Measurements from ENCODE around the gene ARL4D.

The ARL4D gene
- 3.0 to 5.0 (median 5.0) reads per million in 3 donors for total RNA-seq

- H3K27ac ChIP-seq (ENCODE audit: insufficient read depth, low read length, poor library complexity, severe bottlenecking), result peak within 1 kb of the TSS; percentile 45
- H3K27me3 ChIP-seq (replicated peaks; ENCODE audit: control insufficient read depth, insufficient read depth, low read length, poor library complexity, severe bottlenecking), result no peaks in the 10 kb centered on the region
- peak within 1 kb of the TSS; percentile 68 for H3K4me3 ChIP-seq (ENCODE audit: insufficient read depth, low read depth, low read length, poor library complexity, severe bottlenecking)
- H3K9me3 ChIP-seq (ENCODE audit: control insufficient read depth, low read length), result no peaks in the 10 kb centered on the region
- H3K4me1 ChIP-seq (ENCODE audit: control insufficient read depth, insufficient read depth, low read length, poor library complexity, severe bottlenecking), result peaks cover 7% of the 10 kb centered on the region
- peak; percentile 71 to 84 (median 76) for DNase-seq
- no peaks in the 10 kb centered on the region for H3K36me3 ChIP-seq (ENCODE audit: control insufficient read depth, insufficient read depth, low read length)
These were observed at the start of gene ARL4D for GRCh38 chr17:43398724-43399595. Gene ARL4D (plus strand): TSS chr17:43398993. CDS start chr17:43399733, 740 bp downstream.

GRCh38 chr17:43349142-43349541 is 49.7 kb upstream of the ARL4D start:
- Histone ChIP-seq H3K27me3 (replicated peaks; ENCODE audit: control insufficient read depth, insufficient read depth, low read length, poor library complexity, severe bottlenecking) (no peaks in the 10 kb centered on the region), H3K9me3 (ENCODE audit: control insufficient read depth, low read length) (peaks cover 19% of the 10 kb centered on the region)

DNA sequence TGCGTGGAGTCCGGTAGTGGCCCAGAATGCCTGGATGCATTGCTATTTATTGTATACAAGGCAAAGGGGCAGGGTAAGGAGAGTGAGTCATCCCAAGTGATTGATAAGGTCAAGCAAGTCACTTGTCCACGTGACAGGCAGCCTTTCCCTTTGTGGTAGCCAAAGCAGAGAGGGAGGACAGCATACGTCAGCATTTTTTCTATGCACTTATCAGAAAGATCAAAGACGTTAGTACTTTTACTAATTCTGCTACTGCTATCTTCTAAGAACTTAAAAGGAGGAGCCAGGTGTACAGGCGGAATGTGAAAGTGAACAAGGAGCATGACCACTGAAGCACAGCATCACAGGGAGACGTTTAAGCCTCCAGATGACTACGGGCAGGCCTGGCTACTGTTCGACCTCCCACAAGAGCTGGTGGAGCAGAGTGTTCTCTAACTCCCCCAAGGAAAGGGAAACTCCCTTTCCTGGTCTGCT is 47.9 kb upstream of the ARL4D start:
- Histone ChIP-seq H3K36me3 (ENCODE audit: control insufficient read depth, insufficient read depth, low read length) (no peaks in the 10 kb centered on the region), H3K4me3 (ENCODE audit: insufficient read depth, low read depth, low read length, poor library complexity, severe bottlenecking) (no peak overlapping the region), H3K27me3 (replicated peaks; ENCODE audit: control insufficient read depth, insufficient read depth, low read length, poor library complexity, severe bottlenecking) (no peaks in the 10 kb centered on the region), H3K9me3 (ENCODE audit: control insufficient read depth, low read length) (peaks cover 19% of the 10 kb centered on the region), H3K27ac (ENCODE audit: insufficient read depth, low read length, poor library complexity, severe bottlenecking) (no peak overlapping the region), H3K4me1 (ENCODE audit: control insufficient read depth, insufficient read depth, low read length, poor library complexity, severe bottlenecking) (no peaks in the 10 kb centered on the region)
- DNase-seq, result no peak

More at GRCh38 chr17:43349142-43349541, 49.7 kb upstream of the ARL4D start:
- Histone ChIP-seq H3K4me3 (ENCODE audit: insufficient read depth, low read depth, low read length, poor library complexity, severe bottlenecking) (no peak overlapping the region), H3K27ac (ENCODE audit: insufficient read depth, low read length, poor library complexity, severe bottlenecking) (no peak overlapping the region), H3K4me1 (ENCODE audit: control insufficient read depth, insufficient read depth, low read length, poor library complexity, severe bottlenecking) (no peaks in the 10 kb centered on the region), H3K36me3 (ENCODE audit: control insufficient read depth, insufficient read depth, low read length) (no peaks in the 10 kb centered on the region)
- DNase-seq, result no peak

GRCh38 chr17:43351691-43352090 is 47.1 kb upstream of the ARL4D start:
- no peak for DNase-seq

DNA sequence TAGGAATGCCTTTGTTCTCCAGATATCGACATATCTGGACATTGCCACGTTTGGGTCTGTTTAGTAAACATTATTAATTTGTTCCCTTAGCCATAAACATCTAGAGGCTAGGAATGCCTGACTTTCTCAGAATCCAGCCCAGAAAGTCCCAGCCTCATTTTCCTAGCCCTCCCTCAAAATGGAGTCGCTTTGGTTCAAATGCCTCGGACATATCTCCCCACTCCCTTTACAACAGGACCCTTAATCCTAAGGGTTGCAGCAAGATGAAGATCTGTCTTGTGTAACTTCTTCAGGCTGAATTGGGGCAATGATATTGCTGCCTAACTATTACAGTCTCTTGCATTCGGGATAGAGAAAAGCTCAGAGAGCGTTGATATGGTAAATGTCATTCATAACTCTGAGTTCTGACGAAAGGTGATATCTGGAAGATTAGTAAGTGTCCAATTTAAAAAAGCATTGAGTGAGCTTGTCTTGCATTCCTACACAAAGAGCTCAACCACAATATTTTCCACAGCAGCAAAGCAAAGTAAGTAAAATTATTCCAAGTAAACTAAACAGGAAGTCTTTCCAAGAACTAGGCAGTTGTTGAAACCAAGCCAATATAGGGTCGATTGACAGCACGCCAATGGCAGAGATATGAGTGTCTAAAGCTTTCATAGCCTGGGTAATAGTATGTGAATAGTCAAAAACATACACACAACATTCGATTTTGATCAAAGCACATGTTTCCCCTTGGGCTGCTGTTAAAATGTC is 46.0 kb upstream of the ARL4D start:
- Histone ChIP-seq H3K36me3 (ENCODE audit: control insufficient read depth, insufficient read depth, low read length) (no peaks in the 10 kb centered on the region), H3K27ac (ENCODE audit: insufficient read depth, low read length, poor library complexity, severe bottlenecking) (no peak overlapping the region), H3K4me1 (ENCODE audit: control insufficient read depth, insufficient read depth, low read length, poor library complexity, severe bottlenecking) (no peaks in the 10 kb centered on the region), H3K9me3 (ENCODE audit: control insufficient read depth, low read length) (peaks cover 19% of the 10 kb centered on the region), H3K4me3 (ENCODE audit: insufficient read depth, low read depth, low read length, poor library complexity, severe bottlenecking) (no peak overlapping the region), H3K27me3 (replicated peaks; ENCODE audit: control insufficient read depth, insufficient read depth, low read length, poor library complexity, severe bottlenecking) (no peaks in the 10 kb centered on the region)
- no peak for DNase-seq

More at GRCh38 chr17:43351691-43352090, 47.1 kb upstream of the ARL4D start:
- peaks cover 19% of the 10 kb centered on the region for H3K9me3 ChIP-seq (ENCODE audit: control insufficient read depth, low read length)
- H3K27me3 ChIP-seq (replicated peaks; ENCODE audit: control insufficient read depth, insufficient read depth, low read length, poor library complexity, severe bottlenecking), result no peaks in the 10 kb centered on the region
- H3K27ac ChIP-seq (ENCODE audit: insufficient read depth, low read length, poor library complexity, severe bottlenecking), result no peak overlapping the region
- no peaks in the 10 kb centered on the region for H3K36me3 ChIP-seq (ENCODE audit: control insufficient read depth, insufficient read depth, low read length)
- no peaks in the 10 kb centered on the region for H3K4me1 ChIP-seq (ENCODE audit: control insufficient read depth, insufficient read depth, low read length, poor library complexity, severe bottlenecking)
- H3K4me3 ChIP-seq (ENCODE audit: insufficient read depth, low read depth, low read length, poor library complexity, severe bottlenecking), result no peak overlapping the region

- Histone ChIP-seq H3K27me3 (replicated peaks; ENCODE audit: control insufficient read depth, insufficient read depth, low read length, poor library complexity, severe bottlenecking) (no peaks in the 10 kb centered on the region), H3K36me3 (ENCODE audit: control insufficient read depth, insufficient read depth, low read length) (no peaks in the 10 kb centered on the region), H3K27ac (ENCODE audit: insufficient read depth, low read length, poor library complexity, severe bottlenecking) (no peak overlapping the region), H3K9me3 (ENCODE audit: control insufficient read depth, low read length) (peaks cover 14% of the 10 kb centered on the region), H3K4me1 (ENCODE audit: control insufficient read depth, insufficient read depth, low read length, poor library complexity, severe bottlenecking) (no peaks in the 10 kb centered on the region), H3K4me3 (ENCODE audit: insufficient read depth, low read depth, low read length, poor library complexity, severe bottlenecking) (no peak overlapping the region)
- no peak for DNase-seq
These were observed 45.4 kb upstream of the ARL4D start for GRCh38 chr17:43353393-43353792.

DNA sequence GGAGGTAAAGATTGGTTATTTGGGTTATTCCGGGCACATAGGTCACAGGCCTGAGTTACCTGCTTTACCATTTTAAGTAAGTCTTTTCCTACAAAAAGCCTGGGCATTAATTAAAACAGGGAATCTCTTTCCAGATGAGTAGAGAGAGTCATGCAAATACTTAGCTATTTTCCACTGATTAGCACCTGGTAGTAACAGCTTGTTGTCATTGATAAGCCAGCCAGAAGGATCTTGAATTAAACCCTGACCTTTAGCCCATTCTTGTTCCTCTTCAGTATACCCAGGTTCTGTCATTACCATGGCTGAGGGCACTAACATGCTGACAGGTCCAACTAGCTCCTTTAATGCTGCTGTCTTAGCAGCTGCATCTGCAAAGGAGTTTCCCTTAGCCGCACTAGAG is 44.4 kb upstream of the ARL4D start:
- Histone ChIP-seq H3K36me3 (ENCODE audit: control insufficient read depth, insufficient read depth, low read length) (no peaks in the 10 kb centered on the region), H3K27ac (ENCODE audit: insufficient read depth, low read length, poor library complexity, severe bottlenecking) (no peak overlapping the region), H3K4me3 (ENCODE audit: insufficient read depth, low read depth, low read length, poor library complexity, severe bottlenecking) (no peak overlapping the region), H3K9me3 (ENCODE audit: control insufficient read depth, low read length) (peaks cover 6% of the 10 kb centered on the region), H3K4me1 (ENCODE audit: control insufficient read depth, insufficient read depth, low read length, poor library complexity, severe bottlenecking) (peaks cover 6% of the 10 kb centered on the region), H3K27me3 (replicated peaks; ENCODE audit: control insufficient read depth, insufficient read depth, low read length, poor library complexity, severe bottlenecking) (no peaks in the 10 kb centered on the region)
- no peak for DNase-seq

- no peak for DNase-seq
- Histone ChIP-seq H3K27ac (ENCODE audit: insufficient read depth, low read length, poor library complexity, severe bottlenecking) (no peak overlapping the region), H3K27me3 (replicated peaks; ENCODE audit: control insufficient read depth, insufficient read depth, low read length, poor library complexity, severe bottlenecking) (no peaks in the 10 kb centered on the region), H3K36me3 (ENCODE audit: control insufficient read depth, insufficient read depth, low read length) (no peaks in the 10 kb centered on the region), H3K9me3 (ENCODE audit: control insufficient read depth, low read length) (no peaks in the 10 kb centered on the region), H3K4me3 (ENCODE audit: insufficient read depth, low read depth, low read length, poor library complexity, severe bottlenecking) (no peak overlapping the region), H3K4me1 (ENCODE audit: control insufficient read depth, insufficient read depth, low read length, poor library complexity, severe bottlenecking) (peaks cover 14% of the 10 kb centered on the region)
These were observed 42.3 kb upstream of the ARL4D start for GRCh38 chr17:43356450-43356849.

GRCh38 chr17:43356999-43357398 is 41.8 kb upstream of the ARL4D start:
- Histone ChIP-seq H3K36me3 (ENCODE audit: control insufficient read depth, insufficient read depth, low read length) (no peaks in the 10 kb centered on the region), H3K27ac (ENCODE audit: insufficient read depth, low read length, poor library complexity, severe bottlenecking) (no peak overlapping the region), H3K27me3 (replicated peaks; ENCODE audit: control insufficient read depth, insufficient read depth, low read length, poor library complexity, severe bottlenecking) (no peaks in the 10 kb centered on the region), H3K4me1 (ENCODE audit: control insufficient read depth, insufficient read depth, low read length, poor library complexity, severe bottlenecking) (peaks cover 16% of the 10 kb centered on the region), H3K9me3 (ENCODE audit: control insufficient read depth, low read length) (no peaks in the 10 kb centered on the region), H3K4me3 (ENCODE audit: insufficient read depth, low read depth, low read length, poor library complexity, severe bottlenecking) (no peak overlapping the region)
- DNase-seq, result no peak

All from effector memory CD4-positive, alpha-beta T cell (primary cell).